ENCODE results near the gene PRKCA.

DNA sequence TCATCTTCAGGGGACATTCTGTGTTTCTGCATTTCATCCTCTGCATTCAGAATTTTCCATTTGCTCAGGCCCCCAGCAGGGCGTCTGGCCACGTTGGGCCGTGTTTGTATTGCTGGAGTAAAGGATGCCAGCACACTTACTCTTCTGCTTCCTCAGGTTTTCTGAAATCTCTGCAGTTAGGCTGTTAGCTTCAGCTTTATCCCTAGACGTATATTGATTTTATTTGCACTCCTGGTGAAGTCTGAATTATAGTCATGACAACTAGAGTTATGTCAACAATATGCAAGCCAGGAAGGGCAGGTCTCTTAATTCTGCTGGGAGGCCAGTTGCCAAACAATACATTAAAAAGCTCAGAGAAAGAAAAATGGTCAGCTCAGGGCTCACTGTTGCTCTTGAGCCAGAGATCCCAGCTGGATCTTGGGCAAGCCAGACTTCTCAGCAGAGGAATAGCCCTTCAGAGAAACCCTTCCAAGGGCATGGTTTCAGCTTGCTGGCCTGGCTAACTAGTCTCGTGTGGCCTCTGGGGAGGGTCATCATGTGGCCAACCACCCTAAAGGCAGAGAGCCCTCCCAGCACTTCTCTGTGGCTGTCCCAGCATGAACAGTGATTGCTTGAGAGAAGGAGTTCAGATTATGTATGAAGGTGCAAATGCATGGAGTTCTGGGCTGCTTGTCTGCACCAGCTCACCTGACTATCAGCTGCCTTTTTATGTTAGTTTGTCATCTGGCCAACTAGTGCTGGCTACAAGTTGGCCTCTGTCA lies 422.3 kb downstream of the PRKCA start:
- TF ChIP-seq POLR2A (IDR thresholded peaks at IDR 0.05; ENCODE audit: low read depth, low read length) (no peak), TAF1 (IDR thresholded peaks at IDR 0.05; ENCODE audit: borderline replicate concordance, low read depth, low read length) (no peak), POLR2AphosphoS5 (IDR thresholded peaks at IDR 0.05; ENCODE audit: low read depth, low read length) (no peak)
